NCI-H146 (cell line): Measurements from ENCODE around the gene CAMKMT.
A peak's percentile ranks its signal among the peaks of the same experiment; 100 is the strongest.

Experiments used
- DNase-seq: peaks from one replicate; lab custom pipeline; 2025; lab: John Stamatoyannopoulos, UW

CAMKMT gene

DNA sequence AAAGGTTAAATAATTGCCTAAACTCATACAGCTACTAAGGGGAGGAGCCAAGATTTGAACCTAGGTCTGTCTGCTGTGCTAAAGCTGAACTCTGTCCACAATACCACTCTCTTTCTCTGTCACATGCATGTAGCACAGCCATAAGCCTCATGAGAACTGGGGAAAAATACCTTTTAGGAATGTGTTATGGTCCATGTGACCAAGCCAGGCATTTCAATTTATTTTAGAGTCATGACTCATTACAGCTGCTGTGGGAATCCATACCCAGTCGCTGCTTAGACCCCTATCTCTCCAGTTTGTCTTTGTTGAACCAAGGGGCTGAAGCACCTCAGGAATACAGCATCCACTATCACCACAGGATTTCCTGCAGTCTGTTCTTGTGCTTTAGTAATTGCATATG lies 379.8 kb downstream of the CAMKMT start:
- DNase-seq: no peak

- DNase-seq: no peak
Observed at GRCh38 chr2:44742057-44742456, 380.3 kb downstream of the CAMKMT start.

DNA sequence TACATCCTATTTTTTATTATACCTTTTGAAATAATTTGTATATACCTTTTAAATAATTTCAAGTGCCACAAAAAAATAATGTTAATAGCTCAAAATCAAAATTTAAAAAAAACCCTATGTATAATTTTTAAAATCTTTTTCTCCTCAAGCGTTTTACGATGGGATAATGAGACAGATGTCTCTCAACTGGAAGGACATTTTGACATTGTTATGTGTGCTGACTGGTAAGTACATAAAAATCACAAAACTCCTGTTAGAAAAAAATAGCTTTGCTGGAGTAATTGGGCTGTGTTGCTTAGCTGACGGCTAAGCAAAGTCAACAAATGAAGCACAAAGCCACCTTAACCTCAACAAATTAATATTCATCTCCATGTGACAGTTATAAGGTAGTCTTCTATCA lies 381.7 kb downstream of the CAMKMT start:
- DNase-seq: peak; percentile 31

DNA sequence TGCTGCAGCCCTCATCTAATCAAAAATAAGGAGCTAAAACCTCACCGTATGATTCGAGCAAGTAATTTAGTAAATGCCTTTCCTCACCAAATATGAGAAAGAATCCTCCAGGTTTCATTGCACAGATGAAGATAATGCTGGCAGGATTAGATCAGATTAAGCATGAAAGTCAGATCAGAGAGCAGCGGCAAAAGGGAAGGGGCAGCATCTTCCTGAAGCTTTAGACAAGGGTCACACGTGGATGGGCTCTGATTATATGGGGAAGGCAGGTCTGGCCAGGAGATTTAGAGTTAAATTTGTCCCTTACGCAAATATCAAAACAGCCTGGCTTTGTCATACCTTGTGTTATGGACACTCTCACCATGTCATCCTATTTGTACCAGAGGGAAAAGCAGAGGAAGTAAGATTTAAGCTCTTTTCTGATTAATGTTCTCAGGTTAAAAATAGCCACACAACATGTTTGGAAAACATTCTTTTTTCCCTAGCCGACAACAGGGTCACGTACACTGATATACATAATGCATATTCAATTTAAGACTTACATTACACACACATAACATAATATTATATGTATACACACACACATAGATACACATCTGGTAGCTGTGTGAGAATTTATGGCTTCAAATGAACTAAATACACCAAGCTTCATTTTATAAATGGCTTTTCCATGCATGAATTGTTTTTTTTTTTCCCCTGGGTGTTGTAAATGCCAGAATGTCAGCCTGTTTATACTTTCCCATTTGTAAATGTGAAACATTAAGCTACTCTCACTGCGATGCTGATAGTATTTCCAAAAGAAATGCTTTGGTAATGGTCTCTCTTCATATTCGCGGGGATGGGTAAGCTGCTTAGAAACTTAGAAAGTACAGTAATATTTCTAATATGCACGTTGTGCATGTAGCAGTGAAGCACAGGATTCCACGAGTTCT lies 383.5 kb downstream of the CAMKMT start:
- DNase-seq: no peak

DNA sequence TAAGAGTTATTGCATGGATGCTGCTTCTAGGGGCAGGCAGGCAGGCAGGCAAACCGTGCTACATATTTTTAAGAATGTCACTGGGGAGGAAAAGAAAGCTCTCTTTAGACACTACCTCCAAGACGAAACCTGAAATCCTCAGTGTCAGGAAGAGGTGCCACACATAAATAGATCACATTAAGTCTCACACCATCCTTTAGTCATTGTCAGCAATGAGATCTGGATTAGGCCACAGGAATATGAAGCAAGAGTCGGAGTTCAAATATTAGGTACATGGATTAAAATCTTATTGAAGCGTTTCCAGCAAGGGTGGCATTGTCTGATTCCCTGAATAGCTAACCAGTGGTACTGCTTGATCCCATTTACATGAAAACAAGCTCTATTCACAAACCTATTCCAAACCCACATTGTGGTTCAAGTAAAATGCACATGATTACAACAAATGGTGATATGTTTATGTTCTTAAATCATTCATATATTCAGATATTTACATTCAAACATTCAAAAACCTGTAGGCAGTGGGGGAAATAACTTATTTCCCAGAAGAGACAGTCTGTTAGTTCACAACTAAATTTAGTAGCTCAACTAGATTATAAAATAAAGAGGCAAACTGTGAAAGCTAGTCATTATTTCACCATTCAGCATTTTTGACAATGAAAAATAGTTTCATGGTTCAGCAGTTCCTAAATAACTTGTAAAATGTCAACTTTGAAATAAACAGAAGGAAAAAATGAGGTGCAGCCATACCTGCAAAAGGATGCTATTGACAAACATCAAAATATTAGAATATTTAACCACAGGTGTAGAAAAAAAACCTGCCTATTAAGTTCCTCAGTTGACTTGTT lies 384.4 kb downstream of the CAMKMT start:
- no peak for DNase-seq

DNA sequence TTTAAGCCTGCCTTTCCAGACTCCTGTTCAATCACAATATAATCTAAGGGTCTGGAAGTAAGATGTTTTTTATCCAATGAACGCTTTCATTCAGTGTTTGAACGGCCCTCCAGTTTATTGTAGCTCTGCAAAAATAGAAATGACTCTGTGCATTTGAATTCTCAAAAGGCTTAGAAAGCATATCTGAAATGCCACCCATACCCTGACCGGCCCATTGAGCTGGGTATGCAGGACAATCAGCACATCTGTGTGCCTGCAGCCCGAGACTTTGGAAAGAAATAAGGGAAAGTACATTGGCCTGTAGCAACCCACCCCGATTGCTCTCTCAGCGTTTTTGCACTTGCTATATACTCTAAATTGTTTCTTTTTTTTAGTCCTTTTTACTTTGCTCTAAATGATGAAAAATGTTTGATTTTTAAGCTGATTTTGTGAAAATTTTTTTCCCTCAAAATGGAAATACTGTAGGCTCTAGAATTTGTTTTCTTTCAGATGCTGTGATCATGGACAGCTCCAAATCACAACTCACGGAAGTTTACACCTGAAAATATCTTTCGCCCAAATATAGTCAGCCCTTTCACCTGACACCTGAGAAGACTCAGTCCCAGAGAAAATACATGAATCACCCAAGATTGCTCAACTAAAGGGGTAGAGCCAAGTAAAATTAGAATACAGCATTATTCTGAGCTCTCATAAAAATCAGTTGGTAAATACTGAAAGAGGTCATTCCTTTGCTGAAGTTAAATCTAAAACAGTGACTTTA lies 385.3 kb downstream of the CAMKMT start:
- DNase-seq: no peak

DNA sequence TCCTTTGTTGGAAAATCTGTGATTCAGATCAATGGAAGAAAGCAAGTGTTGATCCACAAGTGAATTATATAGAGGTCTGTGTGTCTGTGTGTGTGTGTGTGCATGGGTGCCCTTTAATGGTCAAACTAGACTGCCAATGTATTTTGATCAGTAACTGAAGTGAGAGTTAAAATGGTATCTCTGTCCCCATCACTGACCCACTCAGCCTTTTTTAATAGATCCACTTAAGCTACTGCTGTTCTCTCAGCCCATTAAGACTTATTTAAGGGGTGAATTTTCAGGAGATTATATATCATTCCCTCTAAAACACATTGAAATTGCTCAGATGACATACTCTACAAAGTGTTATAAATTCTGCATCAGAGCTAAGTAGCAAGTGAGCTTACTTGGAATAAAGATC lies 386.0 kb downstream of the CAMKMT start:
- DNase-seq: no peak

GRCh38 chr2:44751754-44752479 lies 390.2 kb downstream of the CAMKMT start:
- DNase-seq: no peak

DNA sequence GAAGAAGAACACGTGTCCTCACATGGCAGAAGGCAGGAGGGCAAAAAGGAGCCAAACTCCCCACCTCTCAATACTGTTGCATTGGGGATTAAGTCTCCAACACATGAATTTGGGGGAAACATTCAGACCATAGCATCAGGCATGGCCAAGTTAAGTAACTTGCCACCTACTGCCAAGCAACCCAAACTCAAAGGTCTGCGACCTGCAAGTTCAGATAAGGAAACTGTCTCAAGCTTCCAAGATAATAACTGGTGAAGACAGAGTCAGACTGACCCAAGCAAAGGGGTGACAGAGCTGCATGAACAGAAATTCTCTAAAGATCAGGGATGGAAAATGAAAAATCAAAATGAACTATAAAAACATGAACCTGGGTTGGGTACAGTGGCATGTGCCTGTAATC lies 391.0 kb downstream of the CAMKMT start:
- DNase-seq: no peak

GRCh38 chr2:44753552-44754285 lies 392.0 kb downstream of the CAMKMT start:
- peak; percentile 47 for DNase-seq

GRCh38 chr2:44758591-44758990 lies 396.8 kb downstream of the CAMKMT start:
- DNase-seq: no peak

GRCh38 chr2:44759823-44760222 lies 398.1 kb downstream of the CAMKMT start:
- no peak for DNase-seq

- no peak for DNase-seq
Observed at GRCh38 chr2:44763275-44763782, 401.6 kb downstream of the CAMKMT start.

GRCh38 chr2:44766220-44766619 lies 404.5 kb downstream of the CAMKMT start:
- no peak for DNase-seq

DNA sequence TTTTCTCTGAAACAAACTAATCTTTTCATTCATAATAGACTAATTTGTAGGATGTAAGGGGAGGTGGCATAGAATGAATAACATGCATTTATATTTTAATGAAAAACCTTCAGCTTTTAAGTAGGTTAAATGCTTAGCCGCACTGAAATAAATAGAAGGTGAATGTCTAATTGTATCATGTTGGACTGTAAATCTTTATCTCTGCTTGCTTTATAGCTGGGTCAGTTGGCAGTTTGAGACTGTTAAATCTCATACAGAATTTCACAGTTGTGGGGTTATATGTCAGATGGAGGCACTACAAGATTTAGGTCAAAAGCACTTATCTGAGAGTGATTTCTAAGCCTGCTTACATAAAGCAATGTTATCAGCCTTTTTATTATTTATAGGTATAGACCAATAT lies 405.0 kb downstream of the CAMKMT start:
- no peak for DNase-seq

- DNase-seq: no peak
Observed at GRCh38 chr2:44767691-44768090, 405.9 kb downstream of the CAMKMT start.

- no peak for DNase-seq
Observed at GRCh38 chr2:44768438-44769236, 406.9 kb downstream of the CAMKMT start.

DNA sequence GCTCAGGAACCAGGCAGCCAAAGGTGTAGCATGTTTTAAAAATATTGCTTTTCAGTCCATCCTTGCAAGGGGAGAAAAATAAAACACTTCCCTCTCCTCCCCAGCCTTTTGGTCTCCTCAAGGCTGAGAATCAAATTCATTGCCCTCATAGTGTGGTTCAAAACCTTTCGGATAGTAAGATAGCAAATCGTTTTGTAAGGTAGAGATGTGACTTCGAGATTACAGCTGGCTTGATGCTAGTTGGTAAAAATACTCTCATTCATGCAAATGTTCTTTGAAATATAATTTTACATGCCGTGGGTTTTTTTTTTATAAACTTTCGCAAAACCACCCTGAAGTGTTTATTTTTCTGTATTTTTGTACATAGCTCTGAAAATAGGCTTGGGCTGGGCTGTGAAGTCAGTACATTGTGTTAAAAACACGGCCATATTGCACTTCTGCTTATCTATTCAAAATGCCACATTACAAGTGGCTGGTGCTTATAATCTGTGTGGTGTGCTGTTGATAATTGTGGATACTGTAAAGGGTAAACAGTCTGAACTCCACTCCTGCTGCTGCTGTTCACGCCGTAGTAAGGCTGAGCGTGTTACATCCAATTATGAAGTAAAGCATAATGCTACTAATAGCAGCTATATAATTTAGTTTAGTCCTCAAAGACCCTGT lies 407.7 kb downstream of the CAMKMT start:
- peak; percentile 30 for DNase-seq
